ENCODE results near the gene SDK2.
A peak's percentile ranks its signal among the peaks of the same experiment; 100 is the strongest.

Gene SDK2

DNA sequence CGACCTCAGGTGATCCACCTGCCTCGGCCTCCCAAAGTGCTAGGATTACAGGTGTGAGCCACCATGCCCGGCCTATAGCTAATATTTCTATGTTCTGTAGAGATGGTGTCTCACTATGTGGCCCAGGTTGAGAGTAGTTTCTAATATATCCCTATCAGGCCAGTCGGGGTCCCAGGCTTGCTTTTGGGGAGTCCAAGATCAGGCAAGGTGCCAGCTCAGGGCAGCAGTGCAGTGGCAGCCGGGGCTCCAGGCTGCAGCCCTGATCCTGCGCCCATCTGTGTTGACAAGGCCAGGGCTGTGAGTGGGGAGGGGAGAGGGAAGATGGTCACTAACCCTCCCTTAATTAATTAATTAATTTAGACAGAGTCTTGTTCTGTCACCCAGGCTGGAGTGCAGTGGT lies 254.8 kb downstream of the SDK2 start:
- Histone ChIP-seq H3K36me3 (replicated peaks in 1 of 2; ENCODE audit: control insufficient read depth in 2 of 2, insufficient read depth in 2 of 2, low read length in 2 of 2) (peaks cover 45 to 47% of the 10 kb centered on the region in 2 donors), H2BK5ac (ENCODE audit: low read length) (no peak overlapping the region), H4K91ac (ENCODE audit: low read depth, low read length, poor library complexity) (no peak overlapping the region), H4K8ac (ENCODE audit: low read depth, low read length) (no peak overlapping the region), H3K23ac (ENCODE audit: low read depth, low read length, poor library complexity) (no peak overlapping the region), H2BK120ac (ENCODE audit: low read depth, low read length) (no peak overlapping the region), H2AK5ac (ENCODE audit: low read depth, low read length) (no peak overlapping the region), H2BK12ac (ENCODE audit: low read length) (no peak overlapping the region), H3K9ac (ENCODE audit: low read depth, low read length, poor library complexity) (no peak overlapping the region), H2AFZ (ENCODE audit: low read length) (no peak overlapping the region), H3K27me3 (ENCODE audit: control insufficient read depth in 3 of 3, insufficient read depth in 3 of 3, low read depth in 1 of 3, low read length in 3 of 3) (no peaks in the 10 kb centered on the region), H2BK15ac (ENCODE audit: low read length) (no peak overlapping the region), H3K79me1 (ENCODE audit: low read depth, low read length) (peaks cover 5% of the 10 kb centered on the region), H3K4me2 (ENCODE audit: insufficient read depth, low read length, poor library complexity, severe bottlenecking) (no peak overlapping the region), H3K4me1 (ENCODE audit: control insufficient read depth in 2 of 2, insufficient read depth in 1 of 2, low read depth in 1 of 2, low read length in 2 of 2) (peaks cover 14 to 16% of the 10 kb centered on the region in 2 donors), H3K4me3 (ENCODE audit: low read length in 2 of 2) (no peak overlapping the region), H3K9me3 (replicated peaks in 1 of 2; ENCODE audit: control insufficient read depth in 2 of 2, insufficient read depth in 1 of 2, low read depth in 1 of 2, low read length in 2 of 2) (peaks cover 0 to 2% of the 10 kb centered on the region in 2 donors), H3K4ac (ENCODE audit: low read length) (no peak overlapping the region), H3K18ac (ENCODE audit: low read length) (no peak overlapping the region), H3K27ac (replicated peaks; ENCODE audit: low read length) (no peak overlapping the region), H3K14ac (ENCODE audit: low read length) (no peak overlapping the region)
- WGBS, 2 donors (ENCODE audit: extremely low coverage in 2 of 2, insufficient read length in 2 of 2, insufficient replicate concordance in 1 of 2): no CpG with 5 or more reads among the region's 6 CpGs
- no peak for DNase-seq (ENCODE audit: low spot score)

DNA sequence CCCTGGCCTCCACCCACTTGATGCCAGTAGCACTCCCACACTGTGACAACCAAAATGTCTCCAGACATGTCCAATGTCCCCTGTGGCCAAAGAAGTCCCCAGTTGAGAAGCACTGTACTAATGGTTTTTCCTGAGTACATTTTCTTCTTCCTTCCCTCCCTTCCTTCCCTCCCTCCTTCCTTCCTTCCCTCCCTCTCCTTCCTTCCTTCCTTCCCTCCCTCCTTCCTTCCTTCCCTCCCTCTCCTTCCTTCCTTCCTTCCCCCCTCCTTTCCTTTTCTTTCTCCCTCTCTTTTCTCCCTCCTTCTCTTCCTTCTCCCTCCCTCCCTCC lies 255.7 kb downstream of the SDK2 start:
- Histone ChIP-seq H2AK5ac (ENCODE audit: low read depth, low read length) (no peak overlapping the region), H2BK5ac (ENCODE audit: low read length) (no peak overlapping the region), H3K4me1 (ENCODE audit: control insufficient read depth in 2 of 2, insufficient read depth in 1 of 2, low read depth in 1 of 2, low read length in 2 of 2) (peaks cover 5 to 8% of the 10 kb centered on the region in 2 donors), H3K9me3 (replicated peaks in 1 of 2; ENCODE audit: control insufficient read depth in 2 of 2, insufficient read depth in 1 of 2, low read depth in 1 of 2, low read length in 2 of 2) (peaks cover 0 to 2% of the 10 kb centered on the region in 2 donors), H3K4me2 (ENCODE audit: insufficient read depth, low read length, poor library complexity, severe bottlenecking) (no peak overlapping the region), H2BK12ac (ENCODE audit: low read length) (no peak overlapping the region), H4K8ac (ENCODE audit: low read depth, low read length) (no peak overlapping the region), H2BK120ac (ENCODE audit: low read depth, low read length) (no peak overlapping the region), H2BK15ac (ENCODE audit: low read length) (no peak overlapping the region), H3K4me3 (ENCODE audit: low read length in 2 of 2) (no peak overlapping the region), H3K27me3 (ENCODE audit: control insufficient read depth in 3 of 3, insufficient read depth in 3 of 3, low read depth in 1 of 3, low read length in 3 of 3) (no peaks in the 10 kb centered on the region), H3K36me3 (replicated peaks in 1 of 2; ENCODE audit: control insufficient read depth in 2 of 2, insufficient read depth in 2 of 2, low read length in 2 of 2) (peaks cover 45 to 47% of the 10 kb centered on the region in 2 donors), H3K9ac (ENCODE audit: low read depth, low read length, poor library complexity) (no peak overlapping the region), H3K14ac (ENCODE audit: low read length) (no peak overlapping the region), H3K18ac (ENCODE audit: low read length) (no peak overlapping the region), H4K91ac (ENCODE audit: low read depth, low read length, poor library complexity) (no peak overlapping the region), H3K4ac (ENCODE audit: low read length) (no peak overlapping the region), H2AFZ (ENCODE audit: low read length) (no peak overlapping the region), H3K79me1 (ENCODE audit: low read depth, low read length) (peaks cover 5% of the 10 kb centered on the region), H3K27ac (replicated peaks; ENCODE audit: low read length) (no peak overlapping the region), H3K23ac (ENCODE audit: low read depth, low read length, poor library complexity) (no peak overlapping the region)
- no peak for DNase-seq (ENCODE audit: low spot score)

DNA sequence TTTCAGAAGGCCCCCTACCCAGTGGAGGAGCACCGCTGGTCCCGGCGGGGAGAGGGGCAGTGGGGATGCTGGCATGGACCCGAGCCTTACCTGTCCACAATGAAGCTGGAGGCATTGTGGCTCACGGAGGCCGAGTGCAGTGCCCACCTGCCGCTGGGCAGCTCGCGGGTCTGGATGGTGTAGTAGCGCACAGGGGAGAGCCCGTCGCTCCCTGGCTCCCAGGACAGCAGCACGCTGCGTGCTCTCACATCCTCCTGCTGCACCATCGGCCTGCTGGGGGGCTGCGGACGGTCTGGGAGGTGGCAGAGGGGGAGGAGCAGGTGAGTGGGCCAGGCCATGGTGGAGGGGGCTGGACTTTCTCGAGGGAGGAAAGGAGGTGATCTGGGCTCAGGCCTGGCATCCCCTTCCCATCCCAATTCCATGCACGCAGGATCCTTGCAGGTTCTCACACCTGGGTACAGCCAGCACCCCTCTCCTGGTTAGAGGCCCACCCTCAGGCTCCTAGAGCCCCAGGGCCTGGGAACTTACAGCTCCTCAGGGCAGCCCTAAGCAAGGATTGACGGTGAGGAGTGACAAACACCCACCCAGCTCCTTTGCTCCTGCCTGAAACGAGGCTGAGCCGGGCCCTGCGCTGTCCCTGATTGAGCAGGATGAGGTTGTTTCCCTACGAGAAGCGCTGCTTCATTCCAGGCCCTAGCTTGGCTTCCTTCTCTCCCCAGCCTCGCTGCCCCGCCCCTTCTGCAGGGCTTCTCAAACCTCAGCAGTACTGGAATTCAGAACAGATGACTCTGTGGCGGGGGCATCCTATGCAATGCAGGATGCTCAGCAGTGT lies 256.3 kb downstream of the SDK2 start:
- no CpG with 5 or more reads among the region's 28 CpGs for WGBS, 2 donors (ENCODE audit: extremely low coverage in 2 of 2, insufficient read length in 2 of 2, insufficient replicate concordance in 1 of 2)
- Histone ChIP-seq H2AK5ac (ENCODE audit: low read depth, low read length) (no peak overlapping the region), H3K4me3 (ENCODE audit: low read length in 2 of 2) (no peak overlapping the region), H2BK12ac (ENCODE audit: low read length) (peak overlapping the region; percentile 98), H3K18ac (ENCODE audit: low read length) (peak overlapping the region; percentile 71), H4K8ac (ENCODE audit: low read depth, low read length) (no peak overlapping the region), H3K14ac (ENCODE audit: low read length) (peak overlapping the region; percentile 94), H3K4me2 (ENCODE audit: insufficient read depth, low read length, poor library complexity, severe bottlenecking) (no peak overlapping the region), H4K91ac (ENCODE audit: low read depth, low read length, poor library complexity) (no peak overlapping the region), H2BK15ac (ENCODE audit: low read length) (peak overlapping the region; percentile 21), H2AFZ (ENCODE audit: low read length) (no peak overlapping the region), H3K27me3 (ENCODE audit: control insufficient read depth in 3 of 3, insufficient read depth in 3 of 3, low read depth in 1 of 3, low read length in 3 of 3) (no peaks in the 10 kb centered on the region), H3K4me1 (ENCODE audit: control insufficient read depth in 2 of 2, insufficient read depth in 1 of 2, low read depth in 1 of 2, low read length in 2 of 2) (peaks cover 1 to 2% of the 10 kb centered on the region in 2 donors), H3K4ac (ENCODE audit: low read length) (no peak overlapping the region), H3K79me1 (ENCODE audit: low read depth, low read length) (peaks cover 3% of the 10 kb centered on the region), H2BK5ac (ENCODE audit: low read length) (peak overlapping the region; percentile 11), H2BK120ac (ENCODE audit: low read depth, low read length) (no peak overlapping the region), H3K9me3 (replicated peaks in 1 of 2; ENCODE audit: control insufficient read depth in 2 of 2, insufficient read depth in 1 of 2, low read depth in 1 of 2, low read length in 2 of 2) (no peaks in the 10 kb centered on the region), H3K27ac (replicated peaks; ENCODE audit: low read length) (no peak overlapping the region), H3K36me3 (replicated peaks in 1 of 2; ENCODE audit: control insufficient read depth in 2 of 2, insufficient read depth in 2 of 2, low read length in 2 of 2) (peaks cover 47 to 52% of the 10 kb centered on the region in 2 donors), H3K23ac (ENCODE audit: low read depth, low read length, poor library complexity) (no peak overlapping the region), H3K9ac (ENCODE audit: low read depth, low read length, poor library complexity) (peak overlapping the region; percentile 30)
- DNase-seq (ENCODE audit: low spot score): no peak

DNA sequence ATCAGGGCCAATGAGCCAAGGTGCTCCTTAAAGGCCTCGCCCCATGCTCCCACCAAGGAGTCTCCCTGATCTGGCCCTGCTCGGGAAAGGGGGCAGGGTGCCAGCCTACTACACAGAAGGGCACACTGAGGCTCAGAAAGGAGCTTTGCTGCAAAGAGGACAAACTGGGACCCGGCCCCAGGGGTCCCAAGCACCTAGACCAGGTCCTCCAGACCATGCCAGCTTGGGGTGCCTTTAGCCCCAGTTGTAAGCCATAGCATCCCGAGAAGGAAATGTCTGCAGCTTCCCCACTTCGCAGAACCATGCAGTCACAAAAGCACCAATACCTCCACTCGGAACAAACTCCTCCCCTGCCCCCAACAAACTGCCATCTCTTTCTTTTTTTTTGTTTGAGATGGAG lies 257.7 kb downstream of the SDK2 start:
- Histone ChIP-seq H3K23ac (ENCODE audit: low read depth, low read length, poor library complexity) (no peak overlapping the region), H3K9ac (ENCODE audit: low read depth, low read length, poor library complexity) (no peak overlapping the region), H4K91ac (ENCODE audit: low read depth, low read length, poor library complexity) (no peak overlapping the region), H2BK15ac (ENCODE audit: low read length) (no peak overlapping the region), H3K4me2 (ENCODE audit: insufficient read depth, low read length, poor library complexity, severe bottlenecking) (no peak overlapping the region), H4K8ac (ENCODE audit: low read depth, low read length) (no peak overlapping the region), H3K36me3 (replicated peaks in 1 of 2; ENCODE audit: control insufficient read depth in 2 of 2, insufficient read depth in 2 of 2, low read length in 2 of 2) (peaks cover 43 to 54% of the 10 kb centered on the region in 2 donors), H2AFZ (ENCODE audit: low read length) (no peak overlapping the region), H3K27ac (replicated peaks; ENCODE audit: low read length) (no peak overlapping the region), H2AK5ac (ENCODE audit: low read depth, low read length) (no peak overlapping the region), H3K79me1 (ENCODE audit: low read depth, low read length) (peaks cover 3% of the 10 kb centered on the region), H3K9me3 (replicated peaks in 1 of 2; ENCODE audit: control insufficient read depth in 2 of 2, insufficient read depth in 1 of 2, low read depth in 1 of 2, low read length in 2 of 2) (no peaks in the 10 kb centered on the region), H3K4ac (ENCODE audit: low read length) (no peak overlapping the region), H3K4me1 (ENCODE audit: control insufficient read depth in 2 of 2, insufficient read depth in 1 of 2, low read depth in 1 of 2, low read length in 2 of 2) (peaks cover 0 to 1% of the 10 kb centered on the region in 2 donors), H3K27me3 (ENCODE audit: control insufficient read depth in 3 of 3, insufficient read depth in 3 of 3, low read depth in 1 of 3, low read length in 3 of 3) (no peaks in the 10 kb centered on the region), H3K14ac (ENCODE audit: low read length) (no peak overlapping the region), H2BK120ac (ENCODE audit: low read depth, low read length) (no peak overlapping the region), H2BK12ac (ENCODE audit: low read length) (no peak overlapping the region), H3K18ac (ENCODE audit: low read length) (no peak overlapping the region), H3K4me3 (ENCODE audit: low read length in 2 of 2) (no peak overlapping the region), H2BK5ac (ENCODE audit: low read length) (no peak overlapping the region)
- DNase-seq (ENCODE audit: low spot score): no peak
- no CpG with 5 or more reads among the region's 6 CpGs for WGBS, 2 donors (ENCODE audit: extremely low coverage in 2 of 2, insufficient read length in 2 of 2, insufficient replicate concordance in 1 of 2)

Data from neuronal stem cell (in vitro differentiated cells).